H9 (cell line): ENCODE measurements around the gene PHACTR1. TPM values are rescaled to one million over a fixed set of nuclear protein-coding genes. Genes with fewer than 3 reads are reported as not detected.

ENCODE experiments used
- DNase-seq: peaks from one replicate; pipeline ENCODE4 v3.0.0-alpha.2; 2017
- H2AFZ ChIP-seq: one replicate; pipeline ENCODE4 v1.6.1; 2013; ENCODE audit warnings: mild to moderate bottlenecking, low read length, control low read depth, moderate library complexity
- H2AK5ac ChIP-seq: 2 replicates; pipeline ENCODE4 v1.6.1; 2013; ENCODE audit warnings: low read length, control low read depth, mixed read lengths; ENCODE audit not compliant: insufficient read length
- H2BK120ac ChIP-seq: one replicate; pipeline ENCODE4 v1.6.1; 2013; ENCODE audit warnings: low read depth, mild to moderate bottlenecking, low read length, control low read depth, inconsistent platforms; ENCODE audit not compliant: poor library complexity, severe bottlenecking
- H2BK12ac ChIP-seq: 2 replicates; pipeline ENCODE4 v1.6.1; 2013; ENCODE audit warnings: low read length, control low read depth, mixed read lengths, low read depth; ENCODE audit not compliant: insufficient read length
- H2BK15ac ChIP-seq: 2 replicates; pipeline ENCODE4 v1.6.1; 2013; ENCODE audit warnings: low read depth, low read length, control low read depth
- H2BK20ac ChIP-seq: one replicate; pipeline ENCODE4 v1.6.1; 2013; ENCODE audit warnings: low read depth, mild to moderate bottlenecking, low read length, control low read depth, inconsistent platforms; ENCODE audit not compliant: poor library complexity, severe bottlenecking
- H2BK5ac ChIP-seq: 2 replicates; pipeline ENCODE4 v1.6.1; 2013; ENCODE audit warnings: low read length, control low read depth, mixed read lengths; ENCODE audit not compliant: insufficient read length
- H3K14ac ChIP-seq: 2 replicates; pipeline ENCODE4 v1.6.1; 2013; ENCODE audit warnings: low read length, control low read depth; ENCODE audit not compliant: insufficient read depth
- H3K18ac ChIP-seq: 2 replicates; pipeline ENCODE4 v1.6.1; 2013; ENCODE audit warnings: low read depth, mild to moderate bottlenecking, mixed read lengths, low read length, control low read depth; ENCODE audit not compliant: insufficient read length
- H3K23ac ChIP-seq: 2 replicates; pipeline ENCODE4 v1.6.1; 2013; ENCODE audit warnings: low read length, control low read depth, mixed read lengths, low read depth; ENCODE audit not compliant: insufficient read length
- H3K23me2 ChIP-seq: 2 replicates; pipeline ENCODE4 v1.6.1; 2013; ENCODE audit warnings: low read depth, mild to moderate bottlenecking, mixed read lengths, low read length, control low read depth; ENCODE audit not compliant: insufficient read length, poor library complexity, severe bottlenecking
- H3K27ac ChIP-seq: 2 replicates; pipeline ENCODE4 v1.5.1; 2013; ENCODE audit warnings: low read length, control low read depth, mixed read lengths, low read depth; ENCODE audit not compliant: insufficient read length
- H3K27me3 ChIP-seq: 2 replicates; pipeline ENCODE4 v1.6.1; 2013; ENCODE audit warnings: low read length, control low read depth, inconsistent platforms; ENCODE audit not compliant: insufficient read depth
- H3K4ac ChIP-seq: 2 replicates; pipeline ENCODE4 v1.6.1; 2013; ENCODE audit warnings: low read depth, mild to moderate bottlenecking, control low read depth, inconsistent platforms, low read length, moderate library complexity
- H3K4me1 ChIP-seq: 2 replicates; pipeline ENCODE4 v1.6.1; 2013; ENCODE audit warnings: low read length, control low read depth, inconsistent platforms; ENCODE audit not compliant: insufficient read depth
- H3K4me2 ChIP-seq: 2 replicates; pipeline ENCODE4 v1.6.1; 2013; ENCODE audit warnings: low read length, control low read depth, mixed read lengths; ENCODE audit not compliant: insufficient read length, insufficient read depth
- H3K56ac ChIP-seq: 2 replicates; pipeline ENCODE4 v1.6.1; 2013; ENCODE audit warnings: low read depth, mild to moderate bottlenecking, mixed read lengths, low read length, control low read depth; ENCODE audit not compliant: insufficient read length
- H3K79me1 ChIP-seq: 2 replicates; pipeline ENCODE4 v1.6.1; 2013; ENCODE audit warnings: low read depth, mild to moderate bottlenecking, moderate library complexity, low read length, control low read depth, inconsistent platforms; ENCODE audit not compliant: insufficient read depth, poor library complexity, severe bottlenecking
- H3K79me2 ChIP-seq: 2 replicates; pipeline ENCODE4 v1.6.1; 2013; ENCODE audit warnings: low read length, control low read depth, inconsistent platforms; ENCODE audit not compliant: insufficient read depth
- H3K9ac ChIP-seq: 2 replicates; pipeline ENCODE4 v1.6.1; 2013; ENCODE audit warnings: low read length, control low read depth, mixed read lengths; ENCODE audit not compliant: insufficient read length; ENCODE audit errors: extremely low read depth
- H3K9me3 ChIP-seq: one replicate; pipeline ENCODE4 v1.6.1; 2013; ENCODE audit warnings: low read depth, low read length, inconsistent platforms; ENCODE audit not compliant: control insufficient read depth
- H3T11ph ChIP-seq: one replicate; pipeline ENCODE4 v1.6.1; 2013; ENCODE audit warnings: mild to moderate bottlenecking, low read length, control low read depth, inconsistent platforms
- H4K20me1 ChIP-seq: one replicate; pipeline ENCODE4 v1.6.1; 2013; ENCODE audit not compliant: control insufficient read depth, insufficient read length, insufficient read depth
- H4K5ac ChIP-seq: 2 replicates; pipeline ENCODE4 v1.6.1; 2013; ENCODE audit warnings: low read depth, mild to moderate bottlenecking, mixed read lengths, low read length, control low read depth; ENCODE audit not compliant: insufficient read length
- H4K8ac ChIP-seq: replicated peaks from 2 replicates; pipeline ENCODE4 v1.6.1; 2013; ENCODE audit warnings: low read length, control low read depth, mixed read lengths, low read depth; ENCODE audit not compliant: insufficient read length
- H4K91ac ChIP-seq: 2 replicates; pipeline ENCODE4 v1.6.1; 2013; ENCODE audit warnings: low read depth, mild to moderate bottlenecking, moderate library complexity, mixed read lengths, low read length, control low read depth; ENCODE audit not compliant: insufficient read length
- H3K27ac Mint-ChIP-seq, 3 experiments: 2 replicates in 2 of 3; 3 replicates in 1 of 3; pipeline ENCODE4 v1.8.0; 2020 to 2021; ENCODE audit warnings: mixed read lengths in 3 of 3, mild to moderate bottlenecking in 1 of 3, moderate library complexity in 1 of 3
- H3K27me3 Mint-ChIP-seq: 2 replicates; pipeline ENCODE4 v1.8.0; 2021; ENCODE audit warnings: low read depth, mild to moderate bottlenecking, moderate library complexity, mixed read lengths
- H3K36me3 Mint-ChIP-seq, 3 experiments: 2 replicates in 2 of 3; 3 replicates in 1 of 3; pipeline ENCODE4 v1.8.0; 2020 to 2021; ENCODE audit warnings: low read depth in 3 of 3, mixed read lengths in 3 of 3; ENCODE audit not compliant: insufficient read depth in 1 of 3
- H3K4me1 Mint-ChIP-seq, 2 experiments: 2 replicates each; pipeline ENCODE4 v1.8.0; 2020; ENCODE audit warnings: mixed read lengths in 2 of 2
- H3K4me3 Mint-ChIP-seq, 2 experiments: 2 replicates in 1 of 2; 3 replicates in 1 of 2; pipeline ENCODE4 v1.8.0; 2020 to 2021; ENCODE audit warnings: mild to moderate bottlenecking in 2 of 2, mixed read lengths in 2 of 2, moderate library complexity in 1 of 2
- H3K9me3 Mint-ChIP-seq, 2 experiments: 2 replicates in 1 of 2; 3 replicates in 1 of 2; pipeline ENCODE4 v1.8.0; 2020; ENCODE audit warnings: mild to moderate bottlenecking in 2 of 2, mixed read lengths in 2 of 2, moderate library complexity in 1 of 2
- WGBS: extraction: QIAGEN DNeasy Blood & Tissue Kit; methylation state at CpG from one replicate; pipeline ENCODE4 v1.1.7; 2013; ENCODE audit warnings: missing lambda C conversion rate, low lambda C conversion rate, mixed read lengths; ENCODE audit not compliant: insufficient read length; ENCODE audit errors: extremely low coverage; 5-methylcytosine and 5-hydroxymethylcytosine counted together
- total RNA-seq: library from RNA; stranded (reverse); gene quantifications from 2 replicates; pipeline ENCODE4 v1.2.1, GENCODE V29; 2021
- TF ChIP-seq, protein P1 (sequence below): fragments of 200-600 bp; sonication (generic); conservative IDR thresholded peaks from 3 replicates; pipeline ENCODE4 v1.8.0; 2021; ENCODE audit warnings: antibody characterized with exemption, mild to moderate bottlenecking

PHACTR1 gene
- total RNA-seq, 1 experiment from 2014 or later = 15.9 TPM

- H2BK20ac ChIP-seq = no peak overlapping the region
- Mint-ChIP-seq H3K9me3 (peaks cover 23 to 30% of the 10 kb centered on the region in 2 experiments), H3K27me3 (no peaks in the 10 kb centered on the region), H3K27ac (no peak overlapping the region), H3K4me3 (no peak overlapping the region), H3K4me1 (peaks cover 5 to 10% of the 10 kb centered on the region in 2 experiments), H3K36me3 (peaks cover 36 to 52% (median 39%) of the 10 kb centered on the region in 3 experiments)
- peaks cover 16% of the 10 kb centered on the region for H3K9me3 ChIP-seq
- H3K9ac ChIP-seq = no peak overlapping the region
- WGBS = no CpG with 5 or more reads among the region's 6 CpGs
- H2BK120ac ChIP-seq = no peak overlapping the region
- no peak overlapping the region for H2BK15ac ChIP-seq
- H3K14ac ChIP-seq = no peak overlapping the region
- H3K79me2 ChIP-seq = no peaks in the 10 kb centered on the region
- H2AK5ac ChIP-seq = no peak overlapping the region
- no peaks in the 10 kb centered on the region for H3K4me1 ChIP-seq
- no peak overlapping the region for H2BK5ac ChIP-seq
- H3T11ph ChIP-seq = no peak overlapping the region
- H3K27me3 ChIP-seq = no peaks in the 10 kb centered on the region
- no peaks in the 10 kb centered on the region for H3K79me1 ChIP-seq
- H3K23me2 ChIP-seq = no peaks in the 10 kb centered on the region
- no peak overlapping the region for H4K5ac ChIP-seq
- H3K56ac ChIP-seq = no peak overlapping the region
- H3K27ac ChIP-seq = no peak overlapping the region
- no peak overlapping the region for H2AFZ ChIP-seq
- H3K23ac ChIP-seq = no peak overlapping the region
- no peak overlapping the region for H4K8ac ChIP-seq
- no peak overlapping the region for H2BK12ac ChIP-seq
- no peak overlapping the region for H4K91ac ChIP-seq
- H3K4me2 ChIP-seq = no peak overlapping the region
- no peak for DNase-seq
- no peak overlapping the region for H3K18ac ChIP-seq
- H4K20me1 ChIP-seq = peaks cover 3% of the 10 kb centered on the region
- TF ChIP-seq, protein P1, sequence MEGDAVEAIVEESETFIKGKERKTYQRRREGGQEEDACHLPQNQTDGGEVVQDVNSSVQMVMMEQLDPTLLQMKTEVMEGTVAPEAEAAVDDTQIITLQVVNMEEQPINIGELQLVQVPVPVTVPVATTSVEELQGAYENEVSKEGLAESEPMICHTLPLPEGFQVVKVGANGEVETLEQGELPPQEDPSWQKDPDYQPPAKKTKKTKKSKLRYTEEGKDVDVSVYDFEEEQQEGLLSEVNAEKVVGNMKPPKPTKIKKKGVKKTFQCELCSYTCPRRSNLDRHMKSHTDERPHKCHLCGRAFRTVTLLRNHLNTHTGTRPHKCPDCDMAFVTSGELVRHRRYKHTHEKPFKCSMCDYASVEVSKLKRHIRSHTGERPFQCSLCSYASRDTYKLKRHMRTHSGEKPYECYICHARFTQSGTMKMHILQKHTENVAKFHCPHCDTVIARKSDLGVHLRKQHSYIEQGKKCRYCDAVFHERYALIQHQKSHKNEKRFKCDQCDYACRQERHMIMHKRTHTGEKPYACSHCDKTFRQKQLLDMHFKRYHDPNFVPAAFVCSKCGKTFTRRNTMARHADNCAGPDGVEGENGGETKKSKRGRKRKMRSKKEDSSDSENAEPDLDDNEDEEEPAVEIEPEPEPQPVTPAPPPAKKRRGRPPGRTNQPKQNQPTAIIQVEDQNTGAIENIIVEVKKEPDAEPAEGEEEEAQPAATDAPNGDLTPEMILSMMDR = no peak
- H3K4ac ChIP-seq = no peak overlapping the region
These were observed 568.1 kb downstream of the PHACTR1 start for GRCh38 chr6:13284646-13285045.
